GM21367 (cell line): Measurements from ENCODE around the gene LEMD1.

Experiments
- ATAC-seq: cut with Tn5 transposase; IDR thresholded peaks from one replicate; pipeline ENCODE4 v1.9.1; 2021; ENCODE audit not compliant: unreplicated experiment

LEMD1 gene

GRCh38 chr1:205356440-205357139 is 65.3 kb downstream of the LEMD1 start, which contains the start of gene KLHDC8A:
Gene KLHDC8A (minus strand): TSS chr1:205356922. CDS start chr1:205343604, 13,318 bp downstream.
- no peak for ATAC-seq

GRCh38 chr1:205355075-205355453 is 66.8 kb downstream of the LEMD1 start:
- ATAC-seq = no peak

- no peak for ATAC-seq
Observed at GRCh38 chr1:205354259-205355074, 67.4 kb downstream of the LEMD1 start.

- ATAC-seq = no peak
Observed at GRCh38 chr1:205353612-205354011, 68.2 kb downstream of the LEMD1 start.

GRCh38 chr1:205353191-205353590 is 68.7 kb downstream of the LEMD1 start:
- ATAC-seq = no peak

GRCh38 chr1:205351984-205352713 is 69.7 kb downstream of the LEMD1 start:
- ATAC-seq = no peak

- ATAC-seq = no peak
Observed at GRCh38 chr1:205350691-205351141, 71.1 kb downstream of the LEMD1 start.

- ATAC-seq = no peak
Observed at GRCh38 chr1:205350124-205350523, 71.7 kb downstream of the LEMD1 start.

GRCh38 chr1:205348554-205349487 is 73.0 kb downstream of the LEMD1 start:
- no peak for ATAC-seq

GRCh38 chr1:205346956-205347574 is 74.8 kb downstream of the LEMD1 start:
- no peak for ATAC-seq

GRCh38 chr1:205345761-205346160 is 76.1 kb downstream of the LEMD1 start:
- ATAC-seq = no peak

GRCh38 chr1:205344066-205344928 is 77.6 kb downstream of the LEMD1 start:
- no peak for ATAC-seq

- ATAC-seq = no peak
Observed at GRCh38 chr1:205343431-205344065, 78.3 kb downstream of the LEMD1 start.

- no peak for ATAC-seq
Observed at GRCh38 chr1:205342986-205343385, 78.9 kb downstream of the LEMD1 start.

- ATAC-seq = no peak
Observed at GRCh38 chr1:205340676-205341075, 81.2 kb downstream of the LEMD1 start.

- ATAC-seq = no peak
Observed at GRCh38 chr1:205339717-205340116, 82.1 kb downstream of the LEMD1 start.

- ATAC-seq = no peak
Observed at GRCh38 chr1:205339197-205339702, 82.6 kb downstream of the LEMD1 start.

- no peak for ATAC-seq
Observed at GRCh38 chr1:205338011-205338410, 83.8 kb downstream of the LEMD1 start.
